GM18873 (cell line): ENCODE results near the gene LAGE3.

Experiments
- ATAC-seq: cut with Tn5 transposase; IDR thresholded peaks from one replicate; pipeline ENCODE4 v1.9.1; 2021; ENCODE audit warnings: mild to moderate bottlenecking, moderate library complexity, moderate number of reproducible peaks; ENCODE audit not compliant: unreplicated experiment, low FRiP score

The LAGE3 gene

GRCh38 chrX:154460326-154460725 is 18.8 kb downstream of the LAGE3 start:
- ATAC-seq: no peak

- no peak for ATAC-seq
These were observed 19.2 kb downstream of the LAGE3 start for GRCh38 chrX:154459832-154460231.

DNA sequence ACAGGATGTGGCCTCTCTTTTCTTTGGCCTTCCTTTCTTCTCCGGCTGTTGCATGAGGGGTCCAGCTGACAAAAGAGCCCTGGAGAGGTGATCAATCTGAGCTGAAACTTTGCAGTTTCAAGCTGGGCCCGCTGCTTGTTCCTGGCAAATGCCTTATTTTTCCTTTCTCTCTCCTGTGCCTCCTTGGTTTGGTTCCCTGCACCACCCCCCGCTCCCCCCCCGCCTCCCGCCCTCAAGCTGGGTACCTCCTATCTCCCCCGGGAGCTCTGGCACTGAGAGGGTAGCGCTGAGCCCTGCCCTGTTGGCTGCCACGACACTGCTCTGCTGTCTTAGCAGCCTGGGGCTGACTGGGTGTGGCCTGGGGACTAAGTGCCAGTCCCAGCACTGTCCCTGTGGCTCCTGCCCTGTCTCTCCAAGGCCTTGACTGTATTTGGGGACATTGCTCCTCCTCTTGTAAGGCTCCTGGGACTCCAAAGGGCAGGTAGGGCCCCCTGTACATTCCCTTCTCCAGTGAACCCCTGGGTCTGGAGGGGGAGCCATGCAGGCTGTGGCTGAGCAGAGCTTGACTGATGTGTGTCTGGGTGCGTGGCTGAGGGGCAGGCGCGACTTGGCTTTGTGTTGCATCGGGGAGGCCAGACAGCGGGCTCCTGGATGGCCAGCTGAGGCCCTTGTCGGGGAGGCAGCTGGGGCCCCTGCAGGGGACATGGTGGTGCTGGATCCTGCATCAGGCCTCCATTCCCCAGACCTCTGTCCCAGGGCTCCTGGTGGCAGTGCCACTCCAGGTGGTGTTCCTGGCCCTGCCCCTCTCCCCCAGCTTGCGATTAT is 19.9 kb downstream of the LAGE3 start:
- ATAC-seq: no peak

- no peak for ATAC-seq
These were observed 20.7 kb downstream of the LAGE3 start, which contains the start of gene PLXNA3 for GRCh38 chrX:154458116-154458953. TSS of gene PLXNA3 (plus strand) at chrX:154458281. CDS start at chrX:154460184, 1,903 bp downstream.

DNA sequence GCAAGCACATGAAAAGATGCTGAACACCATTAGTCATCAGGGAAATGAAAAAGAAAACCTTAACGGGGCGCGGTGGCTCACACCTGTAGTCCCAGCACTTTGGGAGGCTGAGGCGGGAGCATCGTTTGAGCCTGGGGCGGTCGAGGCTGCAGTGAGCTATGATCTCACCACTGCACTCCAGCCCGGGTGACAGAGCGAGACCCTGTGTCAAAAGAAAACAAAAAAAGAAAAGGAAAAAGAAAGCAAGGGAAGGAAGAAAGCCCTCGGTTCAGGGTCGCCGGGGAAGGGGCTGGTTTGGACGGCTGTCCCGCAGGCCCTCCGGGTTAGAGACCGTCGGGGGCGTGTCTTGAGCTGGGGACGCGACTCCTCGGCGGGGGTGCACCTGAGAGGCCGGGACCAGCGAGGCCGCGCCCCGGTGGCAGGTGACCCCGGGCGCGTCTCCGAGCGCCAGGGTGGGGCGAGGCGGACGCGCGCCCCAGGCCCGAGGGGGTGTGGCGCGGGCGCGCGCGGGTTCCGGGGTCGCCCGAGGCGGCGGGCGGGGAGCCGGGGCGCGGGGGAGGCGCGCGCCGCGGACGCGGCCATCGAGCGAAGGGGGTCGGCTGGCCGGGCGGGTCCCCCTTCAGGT is 21.5 kb downstream of the LAGE3 start:
- ATAC-seq: no peak

DNA sequence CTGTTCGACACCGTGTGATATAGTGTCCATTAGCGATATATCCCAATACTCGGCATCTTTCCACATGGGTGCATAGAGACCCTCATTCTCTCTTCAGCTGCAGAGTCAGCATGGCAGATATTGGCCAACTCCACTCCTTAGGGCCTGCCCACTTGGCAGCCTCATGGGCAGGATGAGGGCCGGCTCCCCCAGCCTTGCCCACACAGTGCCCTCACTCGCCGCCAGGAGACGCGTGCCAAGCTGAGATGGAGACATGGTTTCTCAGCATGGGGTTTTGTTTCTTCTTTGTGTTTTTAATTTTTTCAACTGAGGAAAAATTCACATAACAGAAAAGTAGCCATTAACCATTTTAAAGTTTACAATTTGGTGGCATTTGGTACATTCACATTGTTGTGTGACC is 26.3 kb downstream of the LAGE3 start:
- ATAC-seq: no peak

GRCh38 chrX:154450312-154450711 is 28.8 kb downstream of the LAGE3 start:
- no peak for ATAC-seq

GRCh38 chrX:154449618-154450017 is 29.5 kb downstream of the LAGE3 start:
- ATAC-seq: no peak

DNA sequence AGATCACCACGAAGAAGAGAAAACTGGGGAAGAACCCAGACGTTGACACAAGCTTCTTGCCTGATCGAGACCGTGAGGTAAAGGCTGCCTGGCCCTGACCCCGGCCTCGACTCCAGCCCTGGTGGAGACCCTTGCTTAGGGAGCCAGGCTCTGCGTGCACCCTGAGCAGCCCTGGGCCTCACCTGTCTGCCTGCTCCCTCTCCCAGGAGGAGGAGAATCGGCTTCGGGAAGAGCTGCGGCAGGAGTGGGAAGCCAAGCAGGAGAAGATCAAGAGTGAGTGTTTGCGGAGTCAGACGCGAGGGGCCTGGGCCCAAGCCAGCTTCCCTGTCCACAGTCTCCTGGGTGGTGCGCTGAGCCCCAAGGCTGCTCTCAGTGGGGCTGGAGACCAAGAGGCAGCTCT is 30.6 kb downstream of the LAGE3 start:
- ATAC-seq: no peak

GRCh38 chrX:154446430-154446829 is 32.7 kb downstream of the LAGE3 start:
- ATAC-seq: no peak

DNA sequence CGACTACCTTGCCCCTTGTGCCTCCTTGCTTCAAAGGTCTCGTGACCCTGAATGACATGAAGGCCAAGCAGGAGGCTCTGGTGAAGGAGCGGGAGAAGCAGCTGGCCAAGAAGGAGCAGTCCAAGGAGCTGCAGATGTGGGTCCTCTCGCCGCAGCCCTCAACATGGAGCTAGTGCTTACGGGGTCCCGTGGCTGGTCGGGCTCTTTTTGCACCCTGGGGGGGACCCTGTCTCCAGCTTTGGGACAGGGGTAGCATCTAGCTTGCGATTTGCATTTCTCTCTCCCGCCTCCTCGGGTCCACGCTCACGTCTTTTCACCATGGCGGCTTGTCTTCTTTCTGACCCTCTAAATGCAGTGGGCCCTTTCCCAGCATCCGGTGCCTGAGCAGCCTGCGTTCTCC is 33.3 kb downstream of the LAGE3 start:
- ATAC-seq: no peak

DNA sequence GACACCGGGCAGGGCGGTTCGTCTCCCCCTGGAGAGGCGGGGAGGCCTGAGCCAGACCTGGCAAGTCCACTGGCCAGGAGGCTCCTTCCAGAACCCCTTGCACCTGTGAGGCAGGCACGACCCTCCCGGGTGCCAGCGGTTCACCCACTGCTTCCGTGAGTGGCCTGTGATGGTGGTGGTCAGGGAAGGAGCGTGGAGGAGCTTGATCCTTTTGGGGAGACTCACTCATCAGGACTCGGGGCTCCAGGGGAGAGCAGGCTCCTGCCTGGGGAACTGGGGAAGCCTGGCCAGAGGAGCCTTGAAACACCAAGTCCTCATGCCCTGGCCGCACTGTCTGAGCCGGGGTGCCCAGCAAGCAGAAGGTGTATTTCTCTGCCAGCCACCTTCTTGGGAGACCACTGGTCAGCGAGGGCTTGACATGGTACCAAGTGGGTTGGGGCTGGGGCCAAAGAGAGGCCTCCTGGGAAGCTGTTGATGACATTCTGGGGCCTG is 34.3 kb downstream of the LAGE3 start:
- ATAC-seq: no peak

GRCh38 chrX:154443992-154444754 is 34.9 kb downstream of the LAGE3 start, which contains the start of gene FAM50A:
TSS of gene FAM50A (plus strand) at chrX:154444141. CDS start at chrX:154444236, 95 bp downstream.
- no peak for ATAC-seq

GRCh38 chrX:154443479-154443910 is 35.6 kb downstream of the LAGE3 start:
- ATAC-seq: no peak

DNA sequence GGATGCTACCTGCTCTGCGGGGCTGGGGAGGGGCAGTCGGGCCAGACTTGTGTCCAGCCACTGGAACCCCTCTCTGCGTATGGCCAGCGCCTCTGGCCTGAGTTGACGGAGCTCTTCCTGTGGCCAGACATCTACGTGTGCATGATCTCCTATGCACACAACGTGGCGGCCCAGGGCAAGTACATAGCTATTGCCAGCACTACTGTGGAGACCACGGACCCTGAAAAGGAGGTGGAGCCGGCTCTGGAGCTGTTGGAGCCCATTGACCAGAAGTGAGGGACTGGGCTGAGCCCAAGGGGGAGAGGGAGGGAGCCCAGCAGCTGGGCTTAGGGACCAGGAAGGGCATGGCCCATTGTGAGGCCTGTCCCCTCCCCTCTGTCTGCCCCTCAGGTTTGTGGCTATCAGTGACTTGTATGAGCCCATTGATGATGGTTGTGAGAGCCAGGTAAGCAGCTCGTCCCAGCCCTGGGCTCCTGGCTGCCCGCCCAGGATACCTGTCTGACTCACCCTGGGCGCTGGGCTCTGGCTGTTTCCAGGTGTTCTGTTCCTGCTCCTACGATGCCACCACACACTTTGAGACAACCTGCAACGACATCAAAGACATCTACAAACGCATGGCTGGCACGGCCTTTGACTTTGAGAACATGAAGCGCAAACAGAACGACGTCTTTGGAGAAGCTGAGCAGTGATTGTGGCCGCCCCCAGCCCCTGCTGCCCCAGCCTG is 36.9 kb downstream of the LAGE3 start:
- no peak for ATAC-seq

- no peak for ATAC-seq
These were observed 37.5 kb downstream of the LAGE3 start for GRCh38 chrX:154441564-154441963.

DNA sequence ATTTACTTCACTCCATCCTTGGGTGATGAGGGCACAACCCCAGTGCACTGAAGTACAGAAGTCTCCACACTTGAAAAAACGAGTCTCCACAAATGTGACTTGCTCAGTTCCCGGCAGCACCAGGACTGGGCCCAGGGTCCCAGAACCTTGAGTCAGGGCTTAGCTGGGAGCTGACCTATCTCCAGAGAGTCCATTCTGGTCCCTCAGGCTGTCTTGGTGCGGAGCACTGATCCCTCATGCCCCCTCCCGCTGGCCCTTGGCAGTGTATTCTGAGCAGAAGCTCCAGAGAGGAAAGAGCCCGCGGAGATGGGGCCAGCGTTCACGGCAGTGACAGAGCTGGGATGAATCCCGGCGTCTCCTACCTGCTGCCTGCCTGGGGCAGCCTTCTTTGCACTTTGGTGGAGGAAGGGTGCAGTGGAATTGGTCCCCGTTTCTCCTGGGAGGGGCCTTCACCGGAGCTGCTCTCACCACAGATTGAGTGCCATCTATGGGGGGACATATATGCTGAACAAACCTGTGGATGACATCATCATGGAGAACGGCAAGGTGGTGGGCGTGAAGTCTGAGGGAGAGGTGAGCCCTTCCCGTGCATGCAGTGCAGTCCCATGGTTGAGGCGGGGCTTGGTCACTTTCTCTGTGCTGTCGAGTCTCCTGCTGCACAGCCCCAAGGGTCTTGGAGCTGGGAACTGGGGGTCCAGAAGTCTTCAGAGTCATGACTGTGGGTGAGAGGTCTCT is 38.3 kb downstream of the LAGE3 start:
- no peak for ATAC-seq

DNA sequence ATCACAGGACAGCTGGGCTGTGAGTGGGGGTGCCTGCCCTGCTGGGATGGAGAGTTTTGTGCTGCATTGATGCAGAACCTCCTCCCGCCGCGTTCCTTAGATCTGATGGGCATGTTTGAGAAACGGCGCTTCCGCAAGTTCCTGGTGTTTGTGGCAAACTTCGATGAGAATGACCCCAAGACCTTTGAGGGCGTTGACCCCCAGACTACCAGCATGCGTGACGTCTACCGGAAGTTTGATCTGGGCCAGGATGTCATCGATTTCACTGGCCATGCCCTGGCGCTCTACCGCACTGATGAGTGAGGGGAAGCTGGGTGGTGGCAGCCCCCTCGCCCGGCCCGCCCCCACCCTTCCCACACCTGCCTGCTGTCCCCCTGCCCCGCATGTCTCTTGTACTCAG is 39.2 kb downstream of the LAGE3 start:
- ATAC-seq: no peak
